Measurements from ENCODE around the gene ILKAP.

The ILKAP gene

GRCh38 chr2:238202326-238203093 lies 985 bp downstream of the ILKAP start:
- peak overlapping the region; percentile 75 to 83 for H3K4me3 ChIP-seq (ENCODE audit: low read depth in 1 of 2, low read length in 1 of 2)
- H3K9me3 ChIP-seq = no peaks in the 10 kb centered on the region
- peaks cover 27 to 32% of the 10 kb centered on the region in 2 experiments for H3K4me1 ChIP-seq (ENCODE audit: control insufficient read depth in 1 of 2, insufficient read depth in 1 of 2, low read depth in 1 of 2, low read length in 1 of 2)

GRCh38 chr2:238190445-238190844 lies 13.1 kb downstream of the ILKAP start:
- no peak for TF ChIP-seq CTCF (IDR thresholded peaks at IDR 0.05)
- Histone ChIP-seq H3K27ac (no peak overlapping the region), H3K27me3 (no peaks in the 10 kb centered on the region), H3K4me3 (ENCODE audit: low read depth in 1 of 2, low read length in 1 of 2) (no peak overlapping the region), H3K9me3 (no peaks in the 10 kb centered on the region), H3K4me1 (ENCODE audit: control insufficient read depth in 1 of 2, insufficient read depth in 1 of 2, low read depth in 1 of 2, low read length in 1 of 2) (no peaks in the 10 kb centered on the region), H3K36me3 (peaks cover 86% of the 10 kb centered on the region)

More at GRCh38 chr2:238202326-238203093, 985 bp downstream of the ILKAP start:
- peaks cover 4% of the 10 kb centered on the region for H3K27me3 ChIP-seq
- peak overlapping the region; percentile 93 for H3K27ac ChIP-seq
- no peak for TF ChIP-seq CTCF (IDR thresholded peaks at IDR 0.05)
- no peaks in the 10 kb centered on the region for H3K36me3 ChIP-seq

GRCh38 chr2:238187618-238188548 lies 15.6 kb downstream of the ILKAP start:
- H3K4me3 ChIP-seq (ENCODE audit: low read depth in 1 of 2, low read length in 1 of 2) = no peak overlapping the region
- TF ChIP-seq CTCF (IDR thresholded peaks at IDR 0.05) = no peak
- peaks cover 93% of the 10 kb centered on the region for H3K36me3 ChIP-seq
- H3K27ac ChIP-seq = no peak overlapping the region
- H3K4me1 ChIP-seq (ENCODE audit: control insufficient read depth in 1 of 2, insufficient read depth in 1 of 2, low read depth in 1 of 2, low read length in 1 of 2) = no peaks in the 10 kb centered on the region
- no peaks in the 10 kb centered on the region for H3K9me3 ChIP-seq
- H3K27me3 ChIP-seq = no peaks in the 10 kb centered on the region

- H3K36me3 ChIP-seq = peaks cover 100% of the 10 kb centered on the region
- H3K9me3 ChIP-seq = no peaks in the 10 kb centered on the region
- no peaks in the 10 kb centered on the region for H3K4me1 ChIP-seq (ENCODE audit: control insufficient read depth in 1 of 2, insufficient read depth in 1 of 2, low read depth in 1 of 2, low read length in 1 of 2)
- no peak overlapping the region for H3K4me3 ChIP-seq (ENCODE audit: low read depth in 1 of 2, low read length in 1 of 2)
- no peak overlapping the region for H3K27ac ChIP-seq
- no peak for TF ChIP-seq CTCF (IDR thresholded peaks at IDR 0.05)
- no peaks in the 10 kb centered on the region for H3K27me3 ChIP-seq
Observed at GRCh38 chr2:238183821-238184220, 19.7 kb downstream of the ILKAP start.

- TF ChIP-seq CTCF (IDR thresholded peaks at IDR 0.05) = no peak
- Histone ChIP-seq H3K4me3 (ENCODE audit: low read depth in 1 of 2, low read length in 1 of 2) (no peak overlapping the region), H3K27ac (no peak overlapping the region), H3K27me3 (no peaks in the 10 kb centered on the region), H3K9me3 (no peaks in the 10 kb centered on the region), H3K36me3 (peaks cover 100% of the 10 kb centered on the region), H3K4me1 (ENCODE audit: control insufficient read depth in 1 of 2, insufficient read depth in 1 of 2, low read depth in 1 of 2, low read length in 1 of 2) (no peaks in the 10 kb centered on the region)
Observed at GRCh38 chr2:238182362-238182761, 21.1 kb downstream of the ILKAP start.

Measured in neutrophil (primary cell).